ENCODE data around the gene SLFNL1.

Gene SLFNL1

DNA sequence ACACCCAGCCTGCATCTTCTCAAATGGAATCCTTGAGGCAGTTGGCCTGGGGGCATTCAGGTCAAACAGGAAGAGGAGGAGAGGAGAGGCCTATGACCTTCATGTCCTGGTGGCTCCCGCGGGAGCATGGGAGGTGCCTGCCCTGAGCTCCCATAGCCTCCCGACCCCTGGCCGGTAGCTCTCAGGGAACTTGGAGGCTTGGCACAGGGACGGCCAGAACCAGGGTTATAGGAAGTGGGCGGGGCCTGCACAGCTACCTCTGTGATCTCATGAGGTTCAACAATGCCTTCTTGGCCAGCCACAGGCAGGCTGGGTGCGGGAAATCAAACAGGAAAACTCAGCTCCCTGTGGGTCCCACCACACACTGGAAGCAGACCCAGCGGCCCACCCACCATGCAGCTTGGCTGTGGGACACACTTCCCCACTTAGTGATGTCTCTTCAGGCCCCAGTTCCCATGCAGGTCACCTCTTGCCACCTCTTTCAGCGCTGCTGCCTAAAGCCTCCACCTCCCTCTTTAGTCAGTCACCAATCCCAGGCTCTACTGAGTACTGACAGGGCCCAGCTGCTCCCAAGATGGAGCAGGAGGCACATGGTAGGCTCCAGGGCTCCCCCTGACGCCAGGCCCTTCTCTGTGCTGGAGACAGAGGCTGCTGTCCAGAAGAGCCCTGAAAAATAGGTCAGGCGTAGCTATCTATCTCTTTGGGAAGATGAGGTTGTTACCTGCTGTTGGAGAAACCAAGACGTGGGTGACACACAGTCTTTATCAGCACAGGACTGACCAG, at the start of gene SLFNL1:
Gene SLFNL1, minus strand, starts transcription at position 200 of the 783 bp plus-strand sequence. CDS start 1,065 bp downstream, outside the sequence.
- DNase-seq: no peak

- DNase-seq: no peak
These were observed 35.4 kb upstream of the SLFNL1 start for GRCh38 chr1:41056907-41057306.

- DNase-seq: no peak
These were observed 31.8 kb upstream of the SLFNL1 start for GRCh38 chr1:41053316-41053715.

DNA sequence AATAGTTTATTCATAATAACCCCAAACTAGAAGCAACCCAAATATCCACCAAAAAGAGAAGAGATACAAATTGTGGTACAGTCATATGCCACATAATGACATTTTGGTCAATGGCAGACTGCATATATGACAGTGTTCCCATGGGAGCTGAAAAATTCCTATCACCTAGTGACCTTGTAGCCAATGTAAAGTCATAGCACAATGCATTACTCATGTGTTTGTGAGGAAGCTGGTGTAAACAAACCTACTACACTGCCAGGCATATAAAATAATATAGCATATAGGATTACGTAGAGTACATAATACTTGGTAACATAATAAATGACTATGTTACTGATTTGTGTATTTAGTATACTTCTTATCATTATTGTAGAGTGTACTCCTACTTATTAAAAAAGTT, 29.5 kb upstream of the SLFNL1 start:
- DNase-seq: no peak

- DNase-seq: no peak
These were observed 27.0 kb upstream of the SLFNL1 start for GRCh38 chr1:41048540-41048939.

DNA sequence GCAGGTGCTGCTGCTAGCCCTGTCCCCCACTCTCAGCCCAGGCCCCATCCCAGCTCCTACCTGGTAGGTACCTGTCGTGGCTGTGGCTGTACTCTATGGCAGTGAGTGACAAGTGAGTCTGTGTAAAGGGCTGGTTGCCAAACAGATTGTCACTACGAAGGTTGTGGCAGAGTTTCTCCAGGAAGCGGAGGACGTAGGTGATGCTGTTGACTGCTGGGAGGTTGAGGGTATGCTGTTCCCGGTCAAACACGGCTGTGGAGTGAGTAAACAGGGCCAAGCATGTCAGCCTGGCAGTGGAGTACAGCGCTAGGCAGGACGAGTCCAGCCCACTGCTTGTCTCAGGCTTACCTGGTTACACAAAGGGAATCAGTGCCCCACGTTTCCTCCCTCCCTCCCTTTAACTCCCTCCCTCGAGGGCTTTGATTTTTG, 24.8 kb upstream of the SLFNL1 start:
- DNase-seq: no peak

- no peak for DNase-seq
These were observed 24.2 kb upstream of the SLFNL1 start for GRCh38 chr1:41045740-41046139.

DNA sequence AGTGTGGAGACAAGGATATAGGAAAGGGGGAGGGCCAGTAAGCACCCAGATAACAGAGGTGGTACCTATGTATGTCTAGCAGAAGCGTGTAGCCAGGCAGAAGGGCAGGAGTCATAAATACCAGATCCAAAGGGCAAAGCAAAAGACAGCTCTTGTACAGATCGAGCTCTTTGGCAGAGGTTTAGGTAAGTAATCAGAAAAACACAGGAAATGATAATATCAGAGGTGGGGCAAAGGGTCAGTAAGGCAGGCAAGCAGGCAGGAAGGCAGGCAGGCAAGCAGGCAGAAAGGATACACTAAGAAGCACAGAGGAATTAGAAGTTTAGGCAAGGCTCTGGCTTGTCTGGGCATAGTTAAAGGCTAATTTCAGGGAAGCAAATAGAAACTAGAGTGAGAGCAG, 22.7 kb upstream of the SLFNL1 start:
- no peak for DNase-seq

DNA sequence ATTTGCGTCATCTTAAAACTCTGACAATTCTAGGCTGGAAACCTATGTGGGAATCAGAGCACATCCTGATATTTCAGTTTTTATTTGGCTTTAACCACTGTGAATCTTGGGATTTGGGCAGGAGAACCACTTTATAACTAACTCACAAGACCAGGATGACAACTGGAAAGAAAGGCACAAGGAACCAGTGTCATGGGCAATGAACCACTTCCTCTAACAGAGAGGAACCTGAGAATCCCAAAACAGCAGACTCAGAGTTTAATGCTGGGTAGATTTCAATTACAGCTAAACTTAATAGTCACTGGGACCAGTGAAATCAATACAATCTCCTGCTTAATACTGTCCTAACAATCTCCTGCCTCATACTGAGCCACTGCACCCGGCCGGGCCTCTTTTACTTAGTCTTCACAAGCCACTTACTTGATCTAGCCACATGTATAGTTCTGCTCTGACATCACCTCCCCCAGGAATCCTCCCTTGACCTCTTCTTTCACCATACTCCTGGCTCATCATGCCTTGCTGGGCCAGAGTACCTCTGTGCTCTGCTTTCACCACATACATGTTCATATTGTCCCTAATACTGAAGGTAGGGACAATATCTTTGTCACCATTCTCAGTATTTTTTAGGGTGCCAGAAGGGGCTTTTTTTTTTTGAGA, 20.2 kb upstream of the SLFNL1 start:
- no peak for DNase-seq

DNA sequence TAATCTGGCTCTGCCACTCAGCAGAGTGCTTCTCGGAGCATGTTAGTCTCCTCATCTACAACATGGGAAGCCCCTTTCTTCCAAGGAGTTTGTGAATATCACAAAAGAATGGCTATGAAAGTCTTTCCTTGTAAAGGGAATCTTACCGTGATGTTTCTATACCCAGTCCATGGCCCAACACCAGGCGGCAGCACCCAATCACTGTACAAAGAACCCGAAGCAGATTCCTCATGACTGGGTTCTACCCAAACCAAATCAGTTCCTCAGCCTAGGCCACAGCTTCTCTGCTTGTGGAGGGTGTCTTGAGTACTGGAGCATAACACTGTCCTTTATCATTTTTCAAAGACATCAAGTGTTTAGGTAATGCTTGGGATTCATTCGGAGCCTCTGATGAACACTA, 16.6 kb upstream of the SLFNL1 start:
- no peak for DNase-seq

DNA sequence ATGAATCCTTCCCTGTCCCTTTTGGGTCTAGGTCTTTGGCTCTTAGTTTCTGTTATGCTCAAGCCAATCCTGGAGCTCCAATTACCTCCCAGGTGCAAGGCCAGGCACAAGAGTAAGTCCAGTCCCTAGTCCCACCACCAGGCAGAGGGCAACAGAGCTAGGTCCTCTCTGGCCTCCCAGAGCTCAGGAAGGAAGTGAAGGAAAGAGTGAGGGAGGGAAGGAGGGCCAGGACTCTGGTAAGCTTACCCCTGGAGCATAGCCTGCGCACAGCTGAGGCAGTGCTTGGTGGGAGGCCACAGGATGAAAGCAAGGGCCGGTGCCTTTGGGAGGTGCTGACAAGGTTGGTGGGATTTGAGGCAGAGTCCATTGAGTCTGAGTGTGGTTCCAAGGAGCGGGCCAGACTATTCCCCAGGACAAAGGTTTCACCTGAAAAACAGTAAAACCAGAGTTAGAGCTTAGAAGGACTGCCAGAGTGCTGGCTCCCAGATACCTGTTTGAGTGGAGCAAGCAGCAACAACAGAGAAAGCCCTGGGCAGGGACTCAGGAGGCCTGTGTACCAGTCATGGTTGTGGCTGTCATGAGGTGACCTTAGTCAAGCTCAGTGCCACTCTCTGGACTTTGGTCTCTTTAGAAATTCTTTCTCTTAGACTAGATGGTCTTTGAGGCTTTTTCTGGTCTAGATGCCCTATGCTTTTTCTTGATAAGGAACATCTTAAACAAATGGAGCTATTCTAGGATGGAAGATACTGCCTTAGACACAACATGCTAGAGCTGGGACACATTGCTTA, 15.8 kb upstream of the SLFNL1 start:
- DNase-seq: no peak

DNA sequence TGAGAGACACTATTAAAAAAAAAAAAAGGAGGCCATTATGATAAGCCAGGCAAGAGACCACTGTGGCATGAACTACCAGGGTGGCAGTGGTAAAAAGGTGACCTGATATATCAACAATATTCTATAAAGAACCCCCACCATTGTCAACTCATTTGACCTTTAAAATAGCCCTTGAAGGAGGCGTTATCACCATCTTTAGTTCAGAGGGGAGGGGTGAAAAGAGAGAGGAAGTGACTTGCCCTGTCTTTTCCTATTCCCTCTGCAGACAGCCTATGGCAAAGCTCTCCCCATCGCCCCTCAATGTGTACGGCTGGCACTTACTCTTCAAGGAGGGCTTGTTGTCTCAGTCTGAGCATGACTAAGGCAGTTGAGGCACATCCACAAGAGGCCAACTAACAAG, 11.7 kb upstream of the SLFNL1 start:
- no peak for DNase-seq

GRCh38 chr1:41032147-41032546, 10.6 kb upstream of the SLFNL1 start:
- no peak for DNase-seq

DNA sequence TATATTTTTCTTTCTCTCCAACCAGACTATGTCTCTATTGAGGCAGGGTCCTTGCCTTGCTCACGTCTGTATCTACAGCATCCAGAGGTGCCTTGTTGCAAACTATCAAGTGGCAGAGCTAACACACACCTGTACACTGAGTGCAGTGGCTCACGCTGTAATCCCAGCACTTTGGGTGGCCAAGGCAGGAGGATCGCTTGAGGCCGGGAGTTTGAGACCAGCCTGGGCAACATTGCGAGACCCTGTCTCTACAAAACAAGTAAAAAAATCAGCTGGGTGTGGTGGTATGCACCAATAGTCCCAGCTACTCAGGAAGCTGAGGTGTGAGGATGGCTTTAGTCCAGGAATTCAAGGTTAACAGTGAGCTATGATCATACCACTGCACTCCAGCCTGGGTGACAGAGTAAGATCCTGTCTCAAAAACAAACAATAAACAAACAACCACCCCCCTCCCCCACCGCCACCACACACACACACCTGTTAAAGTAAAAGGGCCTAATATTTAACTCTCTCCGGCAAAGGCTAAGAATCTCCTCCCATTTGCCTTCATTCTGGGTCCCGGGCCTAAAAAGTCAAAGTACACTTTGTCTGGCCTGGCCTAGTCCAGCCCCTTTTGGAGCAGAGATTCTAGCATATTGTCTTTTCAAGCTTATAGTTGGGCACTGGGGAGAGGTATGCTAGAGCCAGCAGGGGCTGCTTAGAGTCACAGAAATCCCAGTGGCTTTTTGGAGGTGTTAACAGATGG, 9.5 kb upstream of the SLFNL1 start:
- DNase-seq: no peak

DNA sequence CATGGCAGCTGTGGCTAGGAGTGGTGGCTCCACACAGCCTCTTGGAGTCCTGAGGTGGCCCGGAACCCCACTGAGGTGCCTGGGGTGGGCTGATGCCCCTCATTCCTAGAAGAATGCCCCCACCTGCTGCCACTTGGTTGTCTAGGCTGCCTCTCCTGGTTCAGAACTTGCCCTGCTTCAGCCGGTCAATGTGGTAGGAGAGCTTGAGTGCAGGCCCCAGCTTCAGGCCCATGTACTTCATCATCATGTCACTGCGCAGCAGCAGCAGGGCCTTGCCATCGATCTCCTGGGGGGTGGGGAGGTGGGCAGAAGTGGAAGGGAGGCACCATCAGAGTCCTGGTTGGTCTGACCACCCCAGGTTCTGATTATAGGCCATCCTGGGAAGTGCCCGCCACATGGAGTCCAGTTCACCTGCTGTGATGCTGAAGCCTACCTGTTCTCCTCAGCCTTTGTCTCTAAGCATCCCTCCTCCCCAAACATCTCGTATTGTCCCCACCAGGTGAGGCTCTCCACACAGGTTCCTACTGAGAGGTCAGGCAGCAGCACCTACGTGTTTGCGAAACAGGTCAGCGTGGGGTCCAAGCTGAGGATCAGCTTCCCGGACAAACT, 6.6 kb upstream of the SLFNL1 start:
- no peak for DNase-seq

- DNase-seq: no peak
These were observed 4.7 kb upstream of the SLFNL1 start for GRCh38 chr1:41025979-41026819.

DNA sequence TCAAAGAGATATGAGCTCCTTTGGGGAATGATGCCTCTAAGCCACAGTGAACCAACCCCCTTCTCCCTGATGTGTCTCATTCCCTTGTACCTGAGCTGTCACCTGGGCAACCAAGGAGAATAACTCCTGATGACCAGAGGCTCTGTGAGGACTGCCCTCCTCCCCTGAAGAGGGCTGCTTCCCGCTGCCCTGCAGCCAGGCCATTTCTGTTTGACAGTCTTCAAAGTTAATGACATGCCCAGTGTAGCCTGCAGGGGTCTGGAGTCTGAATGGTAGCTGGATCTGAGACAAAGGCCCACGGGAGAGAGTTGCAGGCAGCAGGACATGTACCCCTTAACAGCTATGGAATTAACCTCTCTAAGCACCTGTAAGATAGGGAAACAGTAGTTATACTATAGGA, 3.4 kb upstream of the SLFNL1 start:
- no peak for DNase-seq

- DNase-seq: no peak
These were observed 1.9 kb upstream of the SLFNL1 start for GRCh38 chr1:41023279-41023990.

DNA sequence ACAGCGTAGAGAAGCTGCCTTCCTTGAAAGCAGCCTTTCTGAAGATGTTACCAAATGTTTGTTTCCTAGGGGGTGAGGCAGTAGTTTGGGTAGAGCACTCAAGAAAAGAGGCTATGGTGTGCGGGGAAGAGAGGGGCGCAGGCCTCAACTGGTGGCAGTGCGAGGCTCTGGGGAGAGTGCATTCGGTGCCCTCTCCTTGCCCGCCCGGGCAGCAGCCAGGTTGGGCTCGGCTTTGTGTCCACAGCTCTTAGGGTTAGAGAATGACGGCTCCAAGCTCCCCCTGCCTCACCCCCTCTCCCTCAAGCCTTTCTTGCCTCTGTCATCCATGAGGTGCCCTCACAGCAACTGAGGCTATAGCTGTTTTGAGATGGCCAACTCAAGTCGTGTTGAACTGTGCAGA, 899 bp upstream of the SLFNL1 start:
- no peak for DNase-seq

GRCh38 chr1:41020654-41021053, 871 bp downstream of the SLFNL1 start:
- no peak for DNase-seq

DNA sequence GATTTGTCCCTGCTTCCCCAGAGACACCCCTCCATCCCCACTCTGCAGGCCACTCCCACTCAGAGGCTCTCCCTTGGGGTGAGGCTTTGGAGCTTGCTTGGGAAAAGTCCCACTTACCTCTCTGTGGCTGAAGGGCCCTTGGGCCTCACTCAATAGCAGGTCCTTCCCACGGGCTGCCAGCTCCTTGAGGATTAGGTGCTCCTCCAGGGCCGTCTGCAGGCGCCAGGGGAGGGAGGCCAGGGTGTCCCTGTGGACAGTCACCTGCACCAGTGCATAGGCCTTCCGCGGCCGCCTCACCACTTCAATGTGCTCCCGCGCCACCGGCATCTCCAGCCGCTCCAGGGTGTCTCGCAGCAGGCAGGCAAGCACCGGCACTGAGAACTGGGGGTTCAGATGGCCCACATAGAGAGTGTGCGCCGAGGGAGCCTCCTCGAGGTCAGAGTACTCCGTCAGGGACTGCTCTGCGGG, 1.4 kb downstream of the SLFNL1 start:
- no peak for DNase-seq
